Activated effector memory CD4-positive, alpha-beta T cell treated with Interleukin-2 at 50 U/mL for 16 hours (primary cell): ENCODE measurements around the gene FDPS.
"Not testable (repeated sequence)": the region's sequence is repeated elsewhere in the genome, so short reads cannot be mapped to it uniquely, and the experiment has no call there.

Source experiments
- DNase-seq: peaks from one replicate; pipeline ENCODE4 v3.0.0-alpha.2; 2020

Gene FDPS

GRCh38 chr1:155286544-155286943 is 22.1 kb upstream of the FDPS start:
- DNase-seq, result no peak

DNA sequence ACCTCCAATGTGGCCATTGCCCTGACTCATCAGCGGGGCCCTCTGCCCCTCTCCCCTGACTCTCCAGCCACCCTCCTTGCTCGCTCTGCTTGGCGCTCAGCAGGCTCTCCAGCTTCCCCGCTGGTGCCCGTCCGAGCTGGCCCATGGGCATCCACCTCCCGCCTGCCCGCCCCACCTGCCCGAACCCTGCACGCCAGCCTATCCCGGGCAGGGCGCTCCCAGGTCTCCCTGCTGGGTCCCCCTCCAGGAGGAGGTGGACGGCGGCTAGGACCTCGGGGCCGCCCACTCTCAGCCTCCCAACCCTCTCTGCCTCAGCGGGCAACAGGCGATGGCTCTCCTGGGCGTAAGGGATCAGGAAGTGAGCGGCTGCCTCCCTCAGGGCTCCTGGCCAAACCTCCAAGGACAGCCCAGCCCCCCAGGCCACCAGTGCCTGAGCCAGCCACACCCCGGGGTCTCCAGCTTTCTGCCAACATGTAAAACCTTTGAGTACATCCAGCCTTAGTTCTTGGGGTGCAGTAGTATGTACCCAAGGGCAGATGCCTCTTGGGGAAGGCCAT is 20.6 kb upstream of the FDPS start:
- no peak for DNase-seq

DNA sequence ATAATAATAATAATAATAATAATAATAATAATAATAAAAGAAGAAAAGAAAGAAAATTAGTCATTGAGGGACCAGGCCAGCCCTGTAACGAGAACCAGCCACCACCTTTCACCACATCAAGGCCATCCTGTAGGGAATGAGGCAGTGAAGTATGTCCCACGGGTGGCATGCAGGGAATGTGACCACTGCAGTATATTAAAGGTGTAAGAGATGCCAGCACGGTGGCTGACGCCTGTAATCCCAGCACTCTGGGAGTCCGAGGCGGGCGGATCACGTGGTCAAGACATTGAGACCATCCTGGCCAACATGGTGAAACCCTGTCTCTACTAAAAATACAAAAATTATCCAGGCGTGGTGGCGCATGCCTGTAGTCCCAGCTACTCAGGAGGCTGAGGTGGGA is 17.7 kb upstream of the FDPS start:
- not testable (repeated sequence) for DNase-seq

DNA sequence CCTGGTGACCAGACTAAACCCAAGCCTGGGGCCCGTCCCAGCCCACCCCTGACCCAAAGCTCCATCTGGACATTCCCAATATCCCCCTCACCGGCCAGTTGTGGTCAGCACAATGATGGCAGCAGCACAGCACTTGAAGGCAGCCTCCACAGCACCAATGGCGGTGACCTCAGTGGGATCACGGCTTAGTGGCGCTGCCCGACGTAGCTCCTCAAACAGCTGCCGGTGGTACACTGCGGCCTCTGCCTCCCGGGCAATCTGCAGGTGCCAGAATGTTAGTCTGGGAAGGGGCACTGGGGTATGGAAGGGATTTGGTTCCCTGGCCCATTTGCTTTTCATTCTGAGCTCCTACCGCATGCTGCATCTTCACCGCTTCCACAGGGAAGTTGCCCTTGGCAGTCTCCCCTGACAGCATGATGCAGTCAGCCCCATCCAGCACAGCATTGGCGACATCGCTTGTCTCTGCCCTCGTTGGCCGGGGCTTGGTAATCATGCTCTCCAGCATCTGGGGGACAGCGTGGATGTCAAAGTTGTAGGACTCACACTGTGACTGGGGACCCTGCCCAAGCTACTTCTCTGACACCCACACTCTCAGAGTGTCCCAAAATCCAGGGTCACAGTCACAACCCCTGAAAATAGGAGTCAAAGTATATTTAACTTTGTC is 15.4 kb upstream of the FDPS start:
- DNase-seq, result no peak

DNA sequence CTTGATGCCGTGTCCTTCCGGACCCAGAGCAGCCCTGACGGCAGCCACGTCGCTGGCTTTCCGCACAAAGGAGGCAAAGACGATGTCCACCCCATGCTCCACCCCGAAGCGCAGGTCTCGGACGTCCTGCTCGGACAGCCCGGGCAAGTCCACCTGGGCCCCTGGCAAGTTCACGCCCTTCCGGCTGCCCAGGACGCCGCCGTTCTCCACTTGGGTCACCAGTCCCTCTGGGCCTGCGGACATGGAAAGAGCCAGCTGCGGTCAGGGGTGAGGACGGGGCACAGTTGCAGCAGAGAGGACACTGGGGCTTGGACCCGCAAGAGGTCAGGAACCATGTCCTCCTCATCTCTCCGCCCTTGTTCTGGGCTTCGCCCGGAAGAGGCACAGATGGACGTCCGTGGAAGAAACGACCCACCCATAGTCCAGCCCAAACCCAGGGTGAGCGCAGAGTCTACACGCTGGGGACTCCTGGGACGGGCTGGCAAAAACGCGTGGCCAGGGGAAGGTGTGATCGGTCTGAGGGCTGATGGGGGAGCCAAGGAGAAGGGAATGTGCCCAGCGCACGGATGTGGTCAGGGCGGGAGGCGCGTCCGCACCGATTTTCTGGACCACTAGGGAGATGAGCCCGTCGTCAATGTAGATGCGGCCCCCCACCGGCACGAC is 14.0 kb upstream of the FDPS start:
- no peak for DNase-seq

- DNase-seq, result no peak
These were observed 13.3 kb upstream of the FDPS start for GRCh38 chr1:155295183-155295941.

DNA sequence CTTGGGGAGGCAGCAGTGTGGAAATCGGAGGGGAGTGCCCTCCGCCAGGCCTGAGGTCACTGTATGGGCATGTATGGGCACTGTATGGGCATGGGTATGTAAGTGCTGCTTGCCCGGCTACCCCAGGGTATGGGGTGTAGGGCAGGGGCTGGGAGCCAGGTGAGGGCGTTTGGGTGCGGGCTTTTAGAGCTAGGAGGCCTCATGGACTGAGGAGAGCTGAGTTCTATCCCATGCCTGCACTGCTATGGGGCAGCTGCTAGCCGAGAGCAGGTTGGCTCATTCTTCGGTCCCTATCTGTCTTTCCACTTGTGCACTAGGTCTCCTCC is 12.8 kb upstream of the FDPS start:
- DNase-seq, result no peak

GRCh38 chr1:155296661-155297060 is 12.0 kb upstream of the FDPS start:
- DNase-seq, result no peak

GRCh38 chr1:155297384-155297783 is 11.3 kb upstream of the FDPS start:
- DNase-seq, result no peak

DNA sequence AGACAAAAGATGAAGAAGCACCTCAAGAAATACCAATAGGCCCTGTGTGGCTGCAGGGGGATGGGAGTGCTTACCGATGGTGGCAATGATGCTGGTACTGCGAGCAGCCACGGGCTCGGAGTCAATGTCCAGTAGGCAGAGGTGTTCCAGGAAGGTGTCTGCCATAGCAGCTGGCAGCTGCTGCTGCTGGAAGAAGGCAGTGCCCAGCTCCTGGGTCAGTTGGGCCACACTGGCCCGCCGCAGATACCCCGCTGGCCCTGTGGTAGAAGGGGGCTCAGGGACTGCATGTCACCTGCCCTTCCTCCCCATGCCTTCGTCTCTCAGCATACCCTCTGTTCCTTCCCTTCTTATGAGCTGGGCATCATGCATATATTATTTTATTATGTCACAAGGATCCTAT is 8.6 kb upstream of the FDPS start:
- DNase-seq, result no peak

GRCh38 chr1:155300553-155301329 is 7.9 kb upstream of the FDPS start:
- no peak for DNase-seq

DNA sequence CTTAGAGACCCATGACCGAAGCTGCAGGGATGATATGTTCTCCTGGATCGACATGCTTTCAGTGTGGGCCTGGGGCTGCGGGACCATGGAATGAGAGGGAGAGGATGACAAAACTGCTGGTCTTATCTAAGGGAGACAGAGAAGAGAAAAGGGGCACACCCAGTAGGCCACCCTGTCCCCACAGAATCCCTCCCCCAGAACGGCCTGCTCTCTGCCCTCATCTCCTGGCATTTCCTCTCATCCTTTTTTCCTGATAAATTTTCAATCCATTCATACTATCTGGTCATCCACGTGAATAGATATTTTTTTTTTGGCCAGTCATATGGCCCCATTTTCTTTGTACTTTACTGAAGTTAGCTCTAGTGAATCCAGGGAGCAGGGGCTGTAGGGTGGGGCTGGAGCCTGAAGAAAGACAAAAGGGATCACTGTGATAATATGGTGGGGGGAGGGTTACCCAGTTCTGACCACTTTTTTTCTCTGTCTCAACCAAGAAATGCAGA is 7.3 kb upstream of the FDPS start, which contains the start of gene PKLR:
TSS of gene PKLR (minus strand) at position 97 of the 500 bp plus-strand sequence. CDS start at position 54, 43 bp downstream.
- DNase-seq, result no peak

GRCh38 chr1:155304558-155305063 is 4.1 kb upstream of the FDPS start:
- no peak for DNase-seq

DNA sequence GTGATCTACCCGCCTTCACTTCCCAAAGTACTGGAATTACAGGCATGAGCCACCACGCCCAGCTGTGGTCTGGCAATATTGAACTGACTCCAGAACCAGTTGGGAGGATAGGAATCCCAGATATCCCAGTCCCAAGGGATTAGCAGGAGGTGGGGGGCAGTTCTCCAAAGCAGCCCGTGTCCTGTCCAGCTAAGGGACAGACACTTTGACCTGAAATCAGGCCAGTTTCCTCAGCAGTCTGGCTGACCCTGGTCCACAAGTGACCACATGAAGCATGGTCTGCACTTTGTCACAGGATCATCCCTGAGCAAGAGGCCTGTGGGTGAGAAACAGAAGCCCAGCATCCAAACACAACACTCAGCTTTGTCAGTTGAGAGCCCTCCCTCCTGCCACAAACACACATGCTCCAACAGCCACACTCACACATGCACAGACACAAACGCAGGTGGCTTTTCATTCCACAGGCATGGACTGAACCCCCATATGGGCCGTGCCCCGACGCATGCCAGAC is 2.7 kb upstream of the FDPS start:
- no peak for DNase-seq

DNA sequence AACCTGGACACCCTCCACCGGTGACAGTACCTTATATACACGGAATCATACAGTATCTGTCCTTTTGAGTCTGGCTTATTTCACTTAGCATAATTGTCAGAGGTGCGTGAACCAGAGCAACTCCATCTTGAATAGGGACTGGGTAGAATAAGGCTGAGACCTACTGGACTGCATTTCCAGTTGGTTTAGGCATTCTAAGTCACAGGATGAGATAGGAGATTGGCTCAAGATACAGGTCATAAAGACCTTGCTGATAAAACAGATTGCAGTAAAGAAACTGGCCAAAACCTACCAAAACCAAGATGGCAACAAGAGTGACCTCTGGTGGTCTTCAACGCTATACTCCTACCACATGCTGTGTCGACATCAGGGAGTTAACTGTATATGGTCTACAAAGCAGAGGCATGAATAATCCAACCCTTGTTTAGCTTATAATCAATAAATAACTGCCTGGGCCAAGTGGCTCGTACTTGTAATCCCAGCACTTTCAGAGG is 1.4 kb upstream of the FDPS start:
- no peak for DNase-seq

GRCh38 chr1:155309423-155310021 is 856 bp downstream of the FDPS start:
- no peak for DNase-seq

- no peak for DNase-seq
These were observed 4.6 kb downstream of the FDPS start for GRCh38 chr1:155313261-155313660.

DNA sequence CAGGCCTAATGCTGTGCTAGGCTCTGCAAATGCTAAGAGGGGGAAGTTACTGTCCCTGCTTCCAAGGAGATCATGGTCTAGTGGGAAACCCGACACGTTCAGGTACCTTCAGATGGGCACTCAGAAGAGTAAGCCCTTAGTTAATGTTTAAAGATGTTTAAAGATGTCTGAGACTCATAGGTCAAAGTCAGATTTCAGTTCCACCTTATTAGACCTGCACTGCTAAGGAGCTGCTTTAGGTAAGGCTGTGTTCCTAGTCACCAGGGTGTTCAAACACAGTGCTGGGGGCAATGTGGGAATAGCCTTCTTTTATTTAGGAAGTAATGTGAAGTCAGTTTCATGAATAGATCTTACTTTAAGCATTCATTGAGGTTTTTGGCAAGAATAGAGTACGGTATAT is 8.3 kb downstream of the FDPS start:
- DNase-seq, result no peak

- no peak for DNase-seq
These were observed 9.4 kb downstream of the FDPS start for GRCh38 chr1:155318082-155318481.

GRCh38 chr1:155319536-155319935 is 10.9 kb downstream of the FDPS start:
- DNase-seq, result no peak

DNA sequence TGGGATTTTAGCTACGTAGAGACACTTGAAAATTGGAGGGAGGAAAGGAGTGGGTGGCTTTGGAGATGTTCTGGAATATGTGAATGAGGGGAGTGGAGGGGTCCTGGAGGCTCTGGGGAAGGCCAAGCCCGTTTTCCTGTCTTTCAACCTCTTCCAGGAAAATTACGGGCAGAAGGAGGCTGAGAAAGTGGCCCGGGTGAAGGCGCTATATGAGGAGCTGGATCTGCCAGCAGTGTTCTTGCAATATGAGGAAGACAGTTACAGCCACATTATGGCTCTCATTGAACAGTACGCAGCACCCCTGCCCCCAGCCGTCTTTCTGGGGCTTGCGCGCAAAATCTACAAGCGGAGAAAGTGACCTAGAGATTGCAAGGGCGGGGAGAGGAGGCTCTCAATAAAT is 11.6 kb downstream of the FDPS start:
- no peak for DNase-seq
